IMR-90 (cell line): ENCODE data around the gene POLR2M. TPM values are rescaled to one million over a fixed set of nuclear protein-coding genes. Genes with fewer than 3 reads are reported as not detected.
A peak's percentile ranks its signal among the peaks of the same experiment; 100 is the strongest.

ENCODE experiments used
- ATAC-seq: fragments of 200-7000 bp; cut with Tn5 transposase; 2 replicates; pipeline ENCODE4 v1.9.1; 2020; ENCODE audit warnings: low read depth, mild to moderate bottlenecking, moderate library complexity
- BruUV-seq: library from RNA; stranded (reverse); fragments of 400-500 nt; replicated peaks from 2 replicates; lab custom pipeline; 2021; lab: Mats Ljungman, UMichigan
- CTCF ChIA-PET: fragments of 300-600 bp; formaldehyde crosslinking; extraction: SDS; loops from one replicate; lab custom pipeline; 2021; ENCODE audit warnings: antibody characterized with exemption; lab: Yijun Ruan, JAX
- POLR2A ChIA-PET: fragments of 300-600 bp; sonication (Branson Sonifier 250); formaldehyde crosslinking; loops from one replicate; lab custom pipeline; 2022; ENCODE audit warnings: antibody characterized with exemption; ENCODE audit not compliant: unreplicated experiment; lab: Charles Lee
- DNase-seq: peaks from one replicate; pipeline ENCODE4 v3.0.0; 2013
- H2AFZ ChIP-seq: replicated peaks from 2 replicates; pipeline ENCODE3; 2013; ENCODE audit warnings: low read length, mild to moderate bottlenecking; ENCODE audit not compliant: poor library complexity
- H2AK5ac ChIP-seq: 2 replicates; pipeline ENCODE4 v1.6.1; 2013; ENCODE audit warnings: low read depth, low read length, inconsistent platforms
- H2AK9ac ChIP-seq: replicated peaks from 2 replicates; pipeline ENCODE3; 2013; ENCODE audit warnings: mild to moderate bottlenecking, low read depth, low read length, moderate library complexity; ENCODE audit not compliant: poor library complexity
- H2BK120ac ChIP-seq: 2 replicates; pipeline ENCODE4 v1.6.1; 2013; ENCODE audit warnings: low read depth, low read length, inconsistent platforms
- H2BK15ac ChIP-seq: 3 replicates; pipeline ENCODE4 v1.6.1; 2013; ENCODE audit warnings: low read depth, low read length, inconsistent platforms
- H2BK20ac ChIP-seq: 2 replicates; pipeline ENCODE4 v1.6.1; 2013; ENCODE audit warnings: low read depth, mild to moderate bottlenecking, inconsistent platforms, low read length, moderate library complexity
- H2BK5ac ChIP-seq: 2 replicates; pipeline ENCODE4 v1.6.1; 2013; ENCODE audit warnings: mild to moderate bottlenecking, low read depth, low read length, inconsistent platforms; ENCODE audit not compliant: poor library complexity, severe bottlenecking
- H3K14ac ChIP-seq: replicated peaks from 2 replicates; pipeline ENCODE4 v1.6.1; 2013; ENCODE audit warnings: low read depth, low read length, inconsistent platforms
- H3K18ac ChIP-seq: 2 replicates; pipeline ENCODE4 v1.6.1; 2013; ENCODE audit warnings: low read depth, low read length, control low read depth
- H3K23ac ChIP-seq: 2 replicates; pipeline ENCODE4 v1.6.1; 2013; ENCODE audit warnings: low read depth, low read length, inconsistent platforms
- H3K27ac ChIP-seq: 2 replicates; pipeline ENCODE4 v1.5.1; 2013; ENCODE audit warnings: mild to moderate bottlenecking, control low read depth, low read length; ENCODE audit not compliant: insufficient read depth
- H3K27me3 ChIP-seq: 2 replicates; pipeline ENCODE4 v1.6.1; 2013; ENCODE audit warnings: low read length; ENCODE audit not compliant: control insufficient read depth, insufficient read depth
- H3K36me3 ChIP-seq: 2 replicates; pipeline ENCODE4 v1.6.1; 2013; ENCODE audit warnings: low read length, mixed read lengths; ENCODE audit not compliant: control insufficient read depth, insufficient read depth
- H3K4ac ChIP-seq: 2 replicates; pipeline ENCODE4 v1.6.1; 2013; ENCODE audit warnings: low read depth, low read length, inconsistent platforms
- H3K4me1 ChIP-seq: 2 replicates; pipeline ENCODE4 v1.6.1; 2013; ENCODE audit warnings: low read length, mixed read lengths; ENCODE audit not compliant: control insufficient read depth, insufficient read depth
- H3K4me2 ChIP-seq: 2 replicates; pipeline ENCODE4 v1.6.1; 2013; ENCODE audit warnings: low read depth, mild to moderate bottlenecking, control low read depth, low read length, moderate library complexity
- H3K4me3 ChIP-seq: 2 replicates; pipeline ENCODE4 v1.5.1; 2013; ENCODE audit warnings: low read depth, mild to moderate bottlenecking, control low read depth, low read length, moderate library complexity; ENCODE audit not compliant: insufficient read depth
- H3K56ac ChIP-seq: 2 replicates; pipeline ENCODE4 v1.6.1; 2013; ENCODE audit warnings: low read length, inconsistent platforms; ENCODE audit not compliant: insufficient read depth; ENCODE audit errors: extremely low read depth
- H3K79me1 ChIP-seq, 2 experiments: 2 replicates each; pipeline ENCODE4 v1.6.1; 2013; ENCODE audit warnings: low read length in 2 of 2, inconsistent platforms in 1 of 2, low read depth in 1 of 2
- H3K9ac ChIP-seq: 2 replicates; pipeline ENCODE4 v1.6.1; 2013; ENCODE audit warnings: low read depth, low read length, control low read depth
- H3K9me1 ChIP-seq: 2 replicates; pipeline ENCODE4 v1.6.1; 2013; ENCODE audit warnings: low read length, inconsistent platforms; ENCODE audit not compliant: insufficient read depth
- H3K9me3 ChIP-seq: 2 replicates; pipeline ENCODE4 v1.6.1; 2013; ENCODE audit warnings: low read length; ENCODE audit not compliant: control insufficient read depth, insufficient read depth
- H4K20me1 ChIP-seq: 2 replicates; pipeline ENCODE4 v1.6.1; 2013; ENCODE audit warnings: low read length, inconsistent platforms; ENCODE audit not compliant: insufficient read depth
- H4K5ac ChIP-seq: 2 replicates; pipeline ENCODE4 v1.6.1; 2013; ENCODE audit warnings: mild to moderate bottlenecking, low read depth, low read length, control low read depth
- H4K8ac ChIP-seq, 2 experiments: 2 replicates each; pipeline ENCODE4 v1.6.1; 2013; ENCODE audit warnings: low read depth in 2 of 2, low read length in 2 of 2, control low read depth in 1 of 2, inconsistent platforms in 1 of 2
- H4K91ac ChIP-seq: 2 replicates; pipeline ENCODE4 v1.6.1; 2013; ENCODE audit warnings: low read depth, low read length, inconsistent platforms; ENCODE audit not compliant: insufficient read depth
- BHLHE40 ChIP-seq: fragments of 150-350 bp; IDR thresholded peaks from 2 replicates; pipeline ENCODE4 v1.6.1; 2016; ENCODE audit warnings: mild to moderate bottlenecking, low read depth, low read length
- CEBPB ChIP-seq: IDR thresholded peaks from 2 replicates; pipeline ENCODE4 v1.6.1; 2012; ENCODE audit warnings: low read depth, low read length, improper control_type of control experiment
- CHD1 ChIP-seq: IDR thresholded peaks from 2 replicates; pipeline ENCODE4 v1.6.1; 2012; ENCODE audit warnings: low read depth, low read length, improper control_type of control experiment
- CTCF ChIP-seq: conservative IDR thresholded peaks from 2 replicates; pipeline ENCODE4 v1.5.1; 2012; ENCODE audit warnings: mild to moderate bottlenecking, low read depth, low read length, improper control_type of control experiment
- ELK1 ChIP-seq: fragments of 150-350 bp; IDR thresholded peaks from 2 replicates; pipeline ENCODE4 v1.6.1; 2016; ENCODE audit warnings: low read depth, mild to moderate bottlenecking, low read length, moderate library complexity, borderline replicate concordance
- FOS ChIP-seq: fragments of 150-350 bp; IDR thresholded peaks from 2 replicates; pipeline ENCODE4 v1.6.1; 2016; ENCODE audit warnings: low read depth, low read length
- MAFK ChIP-seq: IDR thresholded peaks from 2 replicates; pipeline ENCODE4 v1.6.1; 2012; ENCODE audit warnings: low read depth, low read length, improper control_type of control experiment
- MAZ ChIP-seq: IDR thresholded peaks from 2 replicates; pipeline ENCODE4 v1.6.1; 2012; ENCODE audit warnings: low read depth, mild to moderate bottlenecking, low read length, improper control_type of control experiment, moderate library complexity, borderline replicate concordance
- MXI1 ChIP-seq: IDR thresholded peaks from 2 replicates; pipeline ENCODE4 v1.6.1; 2012; ENCODE audit warnings: low read depth, mild to moderate bottlenecking, low read length, moderate library complexity, borderline replicate concordance
- NFE2L2 ChIP-seq: fragments of 150-350 bp; IDR thresholded peaks from 2 replicates; pipeline ENCODE4 v1.6.1; 2016; ENCODE audit warnings: low read depth, mild to moderate bottlenecking, low read length
- POLR2A ChIP-seq: IDR thresholded peaks from 2 replicates; pipeline ENCODE4 v1.6.1; 2012; ENCODE audit warnings: mild to moderate bottlenecking, low read depth, low read length
- RAD21 ChIP-seq: IDR thresholded peaks from 2 replicates; pipeline ENCODE4 v1.6.1; 2012; ENCODE audit warnings: low read length, improper control_type of control experiment
- RCOR1 ChIP-seq: IDR thresholded peaks from 2 replicates; pipeline ENCODE4 v1.6.1; 2012; ENCODE audit warnings: mild to moderate bottlenecking, low read length, improper control_type of control experiment; ENCODE audit not compliant: insufficient replicate concordance
- RFX5 ChIP-seq: IDR thresholded peaks from 2 replicates; pipeline ENCODE4 v1.8.0; 2012; ENCODE audit warnings: low read depth, mild to moderate bottlenecking, low read length, moderate library complexity
- SMC3 ChIP-seq: fragments of 150-350 bp; IDR thresholded peaks from 2 replicates; pipeline ENCODE4 v1.6.1; 2016; ENCODE audit warnings: low read depth, mild to moderate bottlenecking, antibody characterized with exemption, low read length, moderate library complexity
- USF2 ChIP-seq: fragments of 150-350 bp; IDR thresholded peaks from 2 replicates; pipeline ENCODE4 v1.6.1; 2017; ENCODE audit warnings: mild to moderate bottlenecking, antibody characterized with exemption, low read length, low read depth
- WGBS, 2 experiments: methylation state at CpG; one replicate each; pipeline versions ENCODE4 v1.1.5 to v1.1.7; 2013; ENCODE audit warnings: missing lambda C conversion rate in 2 of 2; ENCODE audit not compliant: insufficient read length in 1 of 2; ENCODE audit errors: extremely low coverage in 2 of 2; 5-methylcytosine and 5-hydroxymethylcytosine counted together
- dilution Hi-C: fragments of 300-500 bp; cut with HindIII; formaldehyde crosslinking; loops from one replicate; pipeline ENCODE4 v1.14.3; 2018; ENCODE audit warnings: low sequenced_read_pairs; ENCODE audit not compliant: unreplicated experiment
- in situ Hi-C: fragments of 300-500 bp; cut with MboI; formaldehyde crosslinking; loops from 3 replicates; pipeline ENCODE4 v1.14.3; 2019; ENCODE audit warnings: low sequenced_read_pairs, inconsistent platforms, mixed read lengths
- intact Hi-C: fragments of 100-400 bp; cut with micrococcal nuclease; formaldehyde crosslinking; loops from 2 replicates; pipeline ENCODE4 v1.10.0; 2022
- polyA plus RNA-seq, 3 experiments: library from polyadenylated mRNA; depleted of rRNA; stranded (reverse); fragments of >200 nt; gene quantifications; 2 replicates each; pipeline ENCODE4 v1.2.3, GENCODE V29; 2012; ENCODE audit warnings: low replicate concordance in 1 of 3
- total RNA-seq: library from RNA; depleted of rRNA; stranded (reverse); fragments of >200 nt; gene quantifications from 2 replicates; pipeline ENCODE4 v1.2.3, GENCODE V29; 2012

POLR2M gene
- total and polyA plus RNA-seq, 2 of the 4 experiments (the other 2 are of a cell fraction): 60.8 to 117 TPM

GRCh38 chr15:57697588-57697987 is 8.9 kb upstream of the POLR2M start:
- TF ChIP-seq MAZ: no peak
- TF ChIP-seq RFX5: no peak
- no peak for TF ChIP-seq BHLHE40
- TF ChIP-seq MAFK: no peak
- TF ChIP-seq RAD21: no peak
- no peak for TF ChIP-seq FOS
- no peak for TF ChIP-seq MXI1
- no peak for TF ChIP-seq USF2
- TF ChIP-seq RCOR1: no peak
- TF ChIP-seq ELK1: no peak
- TF ChIP-seq CEBPB: no peak
- no peak for TF ChIP-seq CHD1
- no peak for TF ChIP-seq SMC3
- no peak for TF ChIP-seq CTCF
- TF ChIP-seq POLR2A: no peak
- no peak for TF ChIP-seq NFE2L2
- H3K27ac ChIP-seq: no peak overlapping the region
- H4K5ac ChIP-seq: no peak overlapping the region
- peaks cover 3% of the 10 kb centered on the region; the same call in 1 of the 2 replicates for H3K27me3 ChIP-seq
- H3K4me1 ChIP-seq: no peaks in the 10 kb centered on the region
- no peak overlapping the region for H2BK15ac ChIP-seq
- ChIA-PET CTCF (no interaction called here), POLR2A (no interaction called here)
- no peaks in the 10 kb centered on the region for H3K9me1 ChIP-seq
- no peak overlapping the region for H3K14ac ChIP-seq
- H3K18ac ChIP-seq: no peak overlapping the region
- H2AK5ac ChIP-seq: no peak overlapping the region
- H3K9me3 ChIP-seq: no peaks in the 10 kb centered on the region
- no peak overlapping the region for H2BK120ac ChIP-seq
- H4K8ac ChIP-seq: no peak overlapping the region
- H3K79me1 ChIP-seq: no peaks in the 10 kb centered on the region
- in situ Hi-C loops (no loop called here), intact Hi-C loops (no loop called here), dilution Hi-C loops (no loop called here)
- ATAC-seq (peak; percentile 46), DNase-seq (peak; percentile 19)
- no peak overlapping the region for H2AK9ac ChIP-seq
- H2BK20ac ChIP-seq: no peak overlapping the region
- H2AFZ ChIP-seq: no peak overlapping the region
- no peak overlapping the region for H3K9ac ChIP-seq
- H3K56ac ChIP-seq: no peak overlapping the region
- no peak overlapping the region for H2BK5ac ChIP-seq
- no peak overlapping the region for H4K91ac ChIP-seq
- BruUV-seq: no TSS peak
- no peak overlapping the region for H3K4me3 ChIP-seq
- no peak overlapping the region for H3K4ac ChIP-seq
- no peaks in the 10 kb centered on the region for H4K20me1 ChIP-seq
- no peak overlapping the region for H3K4me2 ChIP-seq
- no CpG with 5 or more reads among the region's 4 CpGs for WGBS, 2 experiments
- no peaks in the 10 kb centered on the region for H3K36me3 ChIP-seq
- H3K23ac ChIP-seq: no peak overlapping the region
